Activated T-helper 1 cell treated with anti-CD3 and anti-CD28 coated beads, Interleukin-12 subunit alpha, Interleukin-12 subunit beta, Interleukin-2, Interleukin-4 antibody, amounts not matched to agents 30 ng/mL and 10 ng/mL and 1 ng/mL, durations not matched to agents 14 hours and 24 hours and 36 hours (primary cell): ENCODE data around the gene SELENOO. TPM values are rescaled to one million over a fixed set of nuclear protein-coding genes. Genes with fewer than 3 reads are reported as not detected.

Experiments
- DNase-seq: peaks from one replicate; pipeline ENCODE4 v3.0.0; 2021; ENCODE audit warnings: low spot score
- H3K27ac Mint-ChIP-seq: one replicate; pipeline ENCODE4 v1.8.0; 2021; ENCODE audit warnings: mild to moderate bottlenecking, mixed read lengths
- H3K27me3 Mint-ChIP-seq: one replicate; pipeline ENCODE4 v1.8.0; 2022; ENCODE audit warnings: mild to moderate bottlenecking, moderate library complexity, mixed read lengths; ENCODE audit not compliant: insufficient read depth
- H3K36me3 Mint-ChIP-seq: one replicate; pipeline ENCODE4 v1.8.0; 2021; ENCODE audit warnings: low read depth, mixed read lengths
- H3K4me1 Mint-ChIP-seq: one replicate; pipeline ENCODE4 v1.8.0; 2021; ENCODE audit warnings: low read depth, mixed read lengths
- H3K4me3 Mint-ChIP-seq: one replicate; pipeline ENCODE4 v1.8.0; 2021; ENCODE audit warnings: mild to moderate bottlenecking, moderate library complexity, mixed read lengths
- H3K9me3 Mint-ChIP-seq: one replicate; pipeline ENCODE4 v1.8.0; 2021; ENCODE audit warnings: mixed read lengths
- intact Hi-C: fragments of 100-400 bp; cut with micrococcal nuclease; formaldehyde crosslinking; loops from one replicate; pipeline ENCODE4 v1.15.1; 2024
- total RNA-seq: library from RNA; stranded (reverse); gene quantifications from 2 replicates; pipeline ENCODE4 v1.2.3, GENCODE V29; 2022

Gene SELENOO, protein sequence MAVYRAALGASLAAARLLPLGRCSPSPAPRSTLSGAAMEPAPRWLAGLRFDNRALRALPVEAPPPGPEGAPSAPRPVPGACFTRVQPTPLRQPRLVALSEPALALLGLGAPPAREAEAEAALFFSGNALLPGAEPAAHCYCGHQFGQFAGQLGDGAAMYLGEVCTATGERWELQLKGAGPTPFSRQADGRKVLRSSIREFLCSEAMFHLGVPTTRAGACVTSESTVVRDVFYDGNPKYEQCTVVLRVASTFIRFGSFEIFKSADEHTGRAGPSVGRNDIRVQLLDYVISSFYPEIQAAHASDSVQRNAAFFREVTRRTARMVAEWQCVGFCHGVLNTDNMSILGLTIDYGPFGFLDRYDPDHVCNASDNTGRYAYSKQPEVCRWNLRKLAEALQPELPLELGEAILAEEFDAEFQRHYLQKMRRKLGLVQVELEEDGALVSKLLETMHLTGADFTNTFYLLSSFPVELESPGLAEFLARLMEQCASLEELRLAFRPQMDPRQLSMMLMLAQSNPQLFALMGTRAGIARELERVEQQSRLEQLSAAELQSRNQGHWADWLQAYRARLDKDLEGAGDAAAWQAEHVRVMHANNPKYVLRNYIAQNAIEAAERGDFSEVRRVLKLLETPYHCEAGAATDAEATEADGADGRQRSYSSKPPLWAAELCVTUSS
- 23.7 and 25.9 TPM in 2 replicates for total RNA-seq

DNA sequence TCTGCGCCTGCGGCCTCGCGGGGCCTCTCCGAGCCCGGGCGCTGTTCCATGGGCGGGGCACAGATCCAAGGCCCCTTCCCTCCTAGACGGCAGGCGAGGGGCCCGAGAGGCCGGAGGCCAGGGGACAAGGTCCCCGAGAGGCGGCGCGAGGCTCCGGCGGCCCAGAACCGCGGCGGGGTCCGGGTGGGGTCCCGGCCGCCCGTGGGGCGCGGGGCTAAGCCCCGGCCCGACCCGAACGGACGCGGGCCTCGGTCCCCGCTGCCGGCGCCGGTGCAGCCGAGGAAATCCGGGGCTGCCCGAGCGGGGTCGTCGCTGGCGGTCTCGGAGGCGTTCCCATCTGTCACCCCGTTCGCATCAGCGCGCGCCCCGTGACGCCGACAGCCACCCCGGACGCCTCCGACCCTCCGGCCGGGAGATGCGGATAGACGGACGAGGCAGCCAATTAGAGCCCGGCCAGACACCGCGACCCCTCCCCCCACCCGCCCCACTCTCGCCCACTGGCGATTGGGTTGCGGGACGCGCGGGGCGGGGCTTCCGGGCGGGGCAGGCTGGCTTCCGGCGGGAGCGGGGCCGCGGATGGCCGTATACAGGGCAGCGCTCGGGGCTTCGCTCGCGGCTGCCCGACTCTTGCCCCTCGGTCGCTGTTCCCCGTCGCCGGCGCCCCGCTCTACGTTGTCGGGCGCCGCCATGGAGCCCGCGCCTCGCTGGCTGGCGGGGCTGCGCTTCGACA is at the start of gene SELENOO:
Gene SELENOO (plus strand): TSS at position 551 of the 730 bp plus-strand sequence. CDS start 26 bp downstream, at position 577.
- H3K27ac Mint-ChIP-seq = peak within 1 kb of the TSS; percentile 63
- H3K4me3 Mint-ChIP-seq = peak within 1 kb of the TSS; percentile 88
- peaks cover 15% of the 10 kb centered on the region for H3K36me3 Mint-ChIP-seq
- no peaks in the 10 kb centered on the region for H3K27me3 Mint-ChIP-seq
- peaks cover 19% of the 10 kb centered on the region for H3K4me1 Mint-ChIP-seq
- no peaks in the 10 kb centered on the region for H3K9me3 Mint-ChIP-seq
- DNase-seq = peak; percentile 90
- intact Hi-C loops = loop anchor here (1.0 to 5.0 kb wide), 7 partner anchors 10 to 308 kb away; partner anchors contain the start of genes ALG12, CRELD2, MAPK11 and NCAPH2

DNA sequence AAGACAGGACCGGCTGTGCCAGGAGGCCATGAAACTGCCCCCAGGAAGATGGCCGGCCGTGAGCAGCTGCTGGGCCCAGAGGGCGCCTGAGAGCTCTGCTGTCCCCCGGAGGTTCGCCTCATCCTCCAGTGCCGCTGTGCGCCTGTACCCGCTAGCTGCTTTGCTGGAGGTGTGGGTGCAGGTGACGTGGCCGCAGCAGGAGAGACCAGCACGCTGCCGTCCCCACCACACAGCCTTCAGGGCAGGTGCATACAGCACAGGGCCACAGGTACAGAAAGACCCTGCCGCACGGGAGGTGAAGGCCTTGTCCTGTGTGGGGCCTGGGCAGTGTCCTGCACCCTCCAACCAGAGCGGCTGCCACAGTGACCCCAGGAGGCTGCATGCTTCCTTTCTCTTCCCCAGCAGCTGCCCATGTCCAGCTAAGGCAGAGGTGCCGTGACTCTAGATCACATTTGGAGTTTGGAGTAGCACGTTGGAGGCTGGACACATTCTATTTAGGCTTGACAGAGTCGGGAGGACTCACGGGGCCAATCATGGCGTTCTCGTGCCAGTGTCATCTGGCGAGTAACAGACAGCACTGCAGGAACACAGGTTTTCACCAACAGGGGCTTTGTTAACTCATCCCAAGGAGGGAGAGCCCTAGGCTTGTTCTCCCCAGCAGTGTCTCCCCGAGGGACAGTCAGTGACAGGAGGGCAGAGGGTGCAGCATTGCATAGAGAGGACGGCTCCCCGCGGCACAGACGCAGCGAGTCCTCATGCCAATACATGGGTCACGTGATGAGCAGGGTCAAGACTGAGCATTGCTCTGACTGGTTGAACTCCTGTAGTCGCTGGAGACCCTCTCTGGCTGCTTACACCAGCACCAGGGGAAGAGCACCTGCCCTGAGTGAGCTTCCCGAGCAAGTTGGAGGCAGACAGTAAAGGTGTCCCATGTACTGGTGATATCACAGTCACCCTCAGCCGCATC is 49.0 kb upstream of the SELENOO start:
- no peaks in the 10 kb centered on the region for H3K9me3 Mint-ChIP-seq
- no peak overlapping the region for H3K27ac Mint-ChIP-seq
- H3K4me3 Mint-ChIP-seq = no peak overlapping the region
- H3K27me3 Mint-ChIP-seq = peaks cover 5% of the 10 kb centered on the region
- intact Hi-C loops = no loop called here
- no peaks in the 10 kb centered on the region for H3K36me3 Mint-ChIP-seq
- H3K4me1 Mint-ChIP-seq = peaks cover 8% of the 10 kb centered on the region
- no peak for DNase-seq

DNA sequence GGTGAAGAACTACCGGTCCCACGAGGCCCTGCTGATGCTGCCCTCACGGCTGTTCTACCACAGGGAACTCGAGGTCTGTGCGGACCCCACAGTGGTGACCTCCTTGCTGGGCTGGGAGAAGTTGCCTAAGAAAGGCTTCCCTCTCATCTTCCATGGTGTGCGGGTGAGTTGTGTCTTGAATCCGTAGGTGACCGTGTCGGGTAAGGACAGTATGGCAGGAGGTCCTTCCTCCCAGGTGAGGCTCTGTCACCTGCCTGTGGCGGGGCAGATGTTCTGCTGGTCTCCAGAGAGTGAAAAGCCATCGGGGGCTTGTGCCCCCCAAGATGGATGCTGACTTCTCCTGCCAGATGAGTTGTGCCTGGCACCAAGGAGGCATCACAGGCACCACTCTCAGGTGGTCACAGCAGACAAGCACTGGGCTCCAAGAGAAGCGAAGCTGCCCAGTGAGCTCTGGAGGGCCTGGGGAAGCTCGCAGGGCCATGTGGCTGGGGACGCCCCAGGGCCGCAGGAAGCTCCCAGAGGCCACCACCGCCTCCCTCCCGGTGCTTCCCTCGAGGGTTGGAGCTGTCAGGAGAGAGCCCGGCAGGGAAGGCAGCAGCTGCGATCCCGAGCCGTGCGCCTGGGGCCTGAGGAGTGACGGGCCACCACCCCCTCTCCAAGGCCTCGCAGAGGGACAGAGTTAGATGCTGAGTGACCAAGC is 47.6 kb upstream of the SELENOO start:
- Mint-ChIP-seq H3K9me3 (no peaks in the 10 kb centered on the region), H3K36me3 (no peaks in the 10 kb centered on the region), H3K27ac (no peak overlapping the region), H3K27me3 (peaks cover 5% of the 10 kb centered on the region), H3K4me3 (no peak overlapping the region), H3K4me1 (peaks cover 8% of the 10 kb centered on the region)
- DNase-seq = no peak
- intact Hi-C loops = no loop called here

DNA sequence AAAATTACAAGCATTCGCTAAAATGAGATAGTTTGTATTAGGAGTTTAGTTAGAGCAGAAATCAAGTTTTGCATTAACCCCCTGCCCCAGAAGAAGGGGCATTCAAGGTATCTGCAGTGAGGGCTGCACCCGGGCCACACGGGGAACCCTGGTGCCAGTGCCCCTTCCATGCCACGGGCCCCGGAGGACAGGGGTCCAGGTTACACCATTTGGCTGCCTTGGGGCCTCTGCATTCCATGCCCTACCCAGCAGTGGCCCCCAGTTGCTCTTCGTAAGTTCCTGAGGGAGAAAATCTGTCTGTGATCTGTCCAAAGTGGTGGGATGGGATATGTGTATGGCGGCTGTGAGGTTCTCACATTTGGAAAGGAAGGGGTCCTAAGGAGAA is 47.1 kb upstream of the SELENOO start:
- H3K36me3 Mint-ChIP-seq = no peaks in the 10 kb centered on the region

DNA sequence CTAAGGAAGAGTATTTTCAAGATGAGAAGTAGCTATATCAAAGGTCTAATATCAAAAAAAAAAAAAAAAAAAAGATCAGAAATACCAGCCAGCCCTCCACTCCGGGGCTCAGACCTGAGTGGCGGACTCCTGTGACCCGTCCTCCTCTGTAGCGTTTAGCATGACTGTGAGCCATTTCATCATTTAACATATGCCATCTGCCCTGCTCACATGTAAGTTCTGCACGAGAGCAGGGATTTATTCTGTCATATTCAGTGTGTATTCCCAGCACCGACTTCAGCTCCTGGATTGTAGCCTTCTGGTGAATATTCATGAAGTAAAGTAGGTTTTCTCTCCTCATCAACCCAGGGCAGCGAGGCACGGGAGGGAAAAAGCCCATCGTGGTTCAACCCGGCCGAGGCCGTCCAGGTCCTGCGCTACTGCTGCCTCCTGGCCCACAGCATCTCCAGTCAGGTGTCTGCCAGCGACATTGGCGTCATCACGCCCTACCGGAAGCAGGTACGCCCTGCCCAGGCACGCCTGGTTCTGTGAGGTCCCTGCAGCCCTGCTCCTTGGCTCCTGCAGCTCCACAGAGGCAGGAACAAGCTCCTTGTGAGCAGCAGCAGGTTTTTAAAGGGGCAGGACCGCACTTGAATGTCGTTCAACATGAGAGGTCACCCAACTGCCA is 43.0 kb upstream of the SELENOO start:
- Mint-ChIP-seq H3K4me1 (no peaks in the 10 kb centered on the region), H3K27ac (no peak overlapping the region), H3K27me3 (peaks cover 22% of the 10 kb centered on the region), H3K4me3 (no peak overlapping the region), H3K36me3 (no peaks in the 10 kb centered on the region), H3K9me3 (no peaks in the 10 kb centered on the region)
- DNase-seq = no peak
- intact Hi-C loops = no loop called here

More for the DNA sequence above, 47.1 kb upstream of the SELENOO start:
- intact Hi-C loops = no loop called here
- Mint-ChIP-seq H3K27me3 (peaks cover 6% of the 10 kb centered on the region), H3K9me3 (no peaks in the 10 kb centered on the region), H3K27ac (no peak overlapping the region), H3K4me3 (no peak overlapping the region), H3K4me1 (peaks cover 8% of the 10 kb centered on the region)
- no peak for DNase-seq

DNA sequence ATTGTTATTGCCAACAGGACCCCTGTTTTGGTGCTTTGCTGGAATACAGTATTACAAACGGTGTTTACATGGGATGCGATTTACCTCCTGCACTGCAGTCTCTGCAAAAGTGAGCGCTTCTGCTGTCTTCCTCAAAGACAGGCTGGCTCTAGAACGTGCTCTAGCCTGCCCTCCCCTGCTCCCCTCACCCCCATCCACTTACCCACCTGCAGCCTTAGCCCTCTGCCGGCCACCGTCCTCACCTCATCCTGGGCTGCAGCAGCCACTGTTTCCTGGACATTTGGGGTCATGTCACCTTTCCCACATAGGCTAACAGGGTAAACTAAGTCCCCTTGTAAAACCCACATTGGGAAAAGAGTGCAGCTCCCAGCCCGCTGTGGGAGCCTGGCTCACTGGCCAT is 39.9 kb upstream of the SELENOO start:
- Mint-ChIP-seq H3K4me1 (no peaks in the 10 kb centered on the region), H3K27ac (no peak overlapping the region), H3K27me3 (peaks cover 21% of the 10 kb centered on the region), H3K36me3 (no peaks in the 10 kb centered on the region), H3K4me3 (no peak overlapping the region), H3K9me3 (no peaks in the 10 kb centered on the region)
- intact Hi-C loops = no loop called here
- no peak for DNase-seq

DNA sequence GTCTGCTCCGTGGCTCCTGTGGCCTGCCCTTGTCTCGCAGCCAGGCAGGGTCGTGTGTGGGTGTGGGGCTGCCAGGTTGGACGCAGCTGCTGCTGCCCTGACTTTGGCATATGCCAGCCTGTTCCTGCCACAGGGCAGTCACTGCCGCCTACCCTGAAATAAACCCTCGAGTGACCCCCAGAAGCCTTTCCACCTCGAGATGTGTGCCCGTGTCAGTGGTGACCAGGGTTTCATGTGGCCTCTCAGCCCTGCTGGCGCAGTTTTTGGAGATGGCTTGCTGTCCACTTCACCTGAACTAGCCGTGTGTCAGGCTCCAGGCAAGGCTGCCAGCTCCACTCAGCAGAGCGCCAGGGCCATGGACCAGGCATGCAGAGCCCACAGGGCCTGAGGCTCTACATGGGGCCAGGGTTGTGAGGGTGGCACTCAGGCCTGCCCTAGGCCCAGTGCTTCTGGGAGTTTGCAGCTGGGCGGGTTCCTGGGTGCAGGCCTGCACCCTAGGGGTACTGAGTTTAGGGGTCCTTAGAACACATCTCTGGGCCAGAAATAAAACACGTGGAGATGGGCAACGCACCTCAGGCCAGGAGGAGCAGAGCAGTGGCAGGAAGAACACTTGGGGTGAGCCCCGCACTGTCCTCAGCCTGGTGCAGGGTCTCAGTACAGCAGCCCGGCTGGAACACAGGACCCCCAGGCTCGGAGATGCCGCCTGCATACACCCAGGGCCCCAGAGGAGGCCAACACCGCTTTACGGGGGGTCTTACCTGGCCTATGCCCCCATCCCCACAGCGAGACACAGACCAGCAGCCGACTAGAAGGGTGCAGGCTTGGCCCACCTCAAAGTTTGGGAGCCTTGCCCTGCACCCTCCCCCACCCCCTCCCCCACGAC is 39.1 kb upstream of the SELENOO start:
- Mint-ChIP-seq H3K4me3 (no peak overlapping the region), H3K27ac (no peak overlapping the region), H3K27me3 (peaks cover 21% of the 10 kb centered on the region), H3K36me3 (no peaks in the 10 kb centered on the region), H3K4me1 (no peaks in the 10 kb centered on the region), H3K9me3 (no peaks in the 10 kb centered on the region)
- DNase-seq = no peak
- intact Hi-C loops = no loop called here

DNA sequence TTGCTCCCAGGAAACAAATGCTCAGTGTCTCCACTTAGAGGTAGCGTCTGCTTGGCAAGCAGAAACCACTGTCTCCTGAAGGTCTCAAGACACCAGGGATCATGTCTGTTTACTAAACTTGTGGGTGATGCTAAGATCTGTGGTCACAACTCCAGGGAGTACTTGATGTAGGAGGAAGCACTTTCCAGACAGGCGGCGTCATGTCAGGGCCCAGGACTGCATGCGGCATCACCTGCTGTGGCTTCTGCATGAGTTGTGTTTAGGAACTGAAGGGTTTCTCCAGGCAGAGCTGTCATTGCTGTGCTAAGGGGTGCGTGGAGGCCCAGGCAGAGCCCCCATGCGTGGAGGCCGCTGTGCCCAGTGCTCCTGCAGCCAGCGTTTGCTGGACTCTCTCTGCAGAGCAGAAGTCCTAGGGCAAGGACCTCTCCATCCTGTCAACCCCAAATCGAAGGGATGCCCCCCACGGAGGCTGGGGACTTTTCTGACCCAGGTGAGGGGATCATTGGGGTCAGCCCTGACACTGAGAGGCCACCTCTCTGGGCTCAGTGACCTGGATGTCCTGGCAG is 38.3 kb upstream of the SELENOO start:
- Mint-ChIP-seq H3K36me3 (no peaks in the 10 kb centered on the region), H3K9me3 (no peaks in the 10 kb centered on the region), H3K27ac (no peak overlapping the region), H3K4me1 (no peaks in the 10 kb centered on the region), H3K27me3 (peaks cover 21% of the 10 kb centered on the region), H3K4me3 (no peak overlapping the region)
- intact Hi-C loops = no loop called here
- no peak for DNase-seq

DNA sequence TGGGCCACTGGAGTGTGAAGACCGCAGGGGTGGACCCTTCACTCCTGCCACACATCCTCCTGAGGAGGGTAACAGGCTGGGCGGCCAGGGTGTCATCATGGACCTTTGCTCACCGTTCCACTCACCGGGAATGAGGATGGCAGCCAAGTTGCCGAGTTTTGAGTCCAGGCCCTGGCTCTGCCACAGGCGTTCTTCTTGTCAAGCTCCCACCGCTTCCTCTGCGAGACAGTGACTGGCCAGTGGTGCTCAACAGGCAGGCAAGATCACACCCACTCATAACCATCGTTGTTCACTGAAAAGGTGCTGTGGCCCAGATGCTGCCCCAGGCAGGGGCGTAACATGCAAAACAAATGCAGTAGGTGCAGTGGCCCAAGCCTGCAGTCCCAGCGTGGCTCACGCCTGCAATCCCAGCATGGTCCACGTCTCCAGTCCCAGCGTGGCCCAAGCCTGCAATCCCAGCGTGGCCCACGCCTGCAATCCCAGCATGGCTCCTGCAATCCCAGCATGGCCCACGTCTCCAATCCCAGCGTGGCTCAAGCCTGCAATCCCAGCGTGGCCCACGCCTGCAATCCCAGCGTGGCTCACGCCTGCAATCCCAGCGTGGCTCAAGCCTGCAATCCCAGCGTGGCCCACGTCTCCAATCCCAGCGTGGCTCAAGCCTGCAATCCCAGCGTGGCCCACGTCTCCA is 35.2 kb upstream of the SELENOO start:
- no peaks in the 10 kb centered on the region for H3K36me3 Mint-ChIP-seq
- H3K27ac Mint-ChIP-seq = no peak overlapping the region
- H3K4me1 Mint-ChIP-seq = no peaks in the 10 kb centered on the region
- H3K4me3 Mint-ChIP-seq = no peak overlapping the region
- intact Hi-C loops = no loop called here
- H3K9me3 Mint-ChIP-seq = no peaks in the 10 kb centered on the region
- DNase-seq = no peak
- H3K27me3 Mint-ChIP-seq = peaks cover 26% of the 10 kb centered on the region
